Measurements from ENCODE around the gene POLR3GL.

POLR3GL gene

GRCh38 chr1:145999321-146000024 lies 35.0 kb downstream of the POLR3GL start:
- no peaks in the 10 kb centered on the region for H3K27me3 ChIP-seq (replicated peaks in 2 of 5; ENCODE audit: control insufficient read depth in 4 of 5, insufficient read depth in 5 of 5, low read length in 4 of 5)
- 59% methylated on average over 5 of the region's 5 CpGs for WGBS (ENCODE audit: insufficient coverage)
- ChIA-PET POLR2A (no interaction called here), CTCF (interaction anchor here (0.5 to 1.0 kb wide), 2 partner anchors 22 to 27 kb away, joined by 3 read pairs; no protein-coding TSS in a partner anchor)
- peak overlapping the region in 1 of 2 experiments; percentile 17 for H3K27ac ChIP-seq (ENCODE audit: insufficient read depth in 1 of 2, low read depth in 1 of 2, low read length in 2 of 2, poor library complexity in 1 of 2, severe bottlenecking in 2 of 2)
- H3K4me3 ChIP-seq (ENCODE audit: control insufficient read depth in 1 of 7, extremely low read depth in 1 of 7, insufficient read depth in 4 of 7, low read depth in 2 of 7, low read length in 6 of 7) = no peak overlapping the region
- no peaks in the 10 kb centered on the region for H3K9me3 ChIP-seq (ENCODE audit: control extremely low read depth in 1 of 5, control insufficient read depth in 4 of 5, insufficient read depth in 2 of 5, low read depth in 1 of 5, low read length in 4 of 5)
- H3K36me3 ChIP-seq (ENCODE audit: control insufficient read depth in 4 of 4, insufficient read depth in 4 of 4, low read length in 3 of 4) = peaks cover 2 to 10% (median 5%) of the 10 kb centered on the region in 4 experiments
- H3K4me1 ChIP-seq (ENCODE audit: control extremely low read depth in 1 of 4, control insufficient read depth in 4 of 4, insufficient read depth in 4 of 4, low read length in 3 of 4) = peaks cover 18 to 39% (median 27%) of the 10 kb centered on the region in 4 experiments
- DNase-seq = peak in 1 of 3 donors; percentile 26

GRCh38 chr1:146001709-146002108 lies 37.2 kb downstream of the POLR3GL start:
- POLR2A ChIA-PET = interaction anchor here (0.6 kb wide), 1 partner anchor 34 kb away, joined by 4 read pairs; no protein-coding TSS in a partner anchor
- no CpG with 5 or more reads among the region's 2 CpGs for WGBS (ENCODE audit: insufficient coverage)
- H3K27me3 ChIP-seq (replicated peaks in 2 of 5; ENCODE audit: control insufficient read depth in 4 of 5, insufficient read depth in 5 of 5, low read length in 4 of 5) = no peaks in the 10 kb centered on the region
- H3K4me3 ChIP-seq (ENCODE audit: control insufficient read depth in 1 of 7, extremely low read depth in 1 of 7, insufficient read depth in 4 of 7, low read depth in 2 of 7, low read length in 6 of 7) = no peak overlapping the region
- H3K27ac ChIP-seq (ENCODE audit: insufficient read depth in 1 of 2, low read depth in 1 of 2, low read length in 2 of 2, poor library complexity in 1 of 2, severe bottlenecking in 2 of 2) = no peak overlapping the region
- no peaks in the 10 kb centered on the region for H3K9me3 ChIP-seq (ENCODE audit: control extremely low read depth in 1 of 5, control insufficient read depth in 4 of 5, insufficient read depth in 2 of 5, low read depth in 1 of 5, low read length in 4 of 5)
- H3K4me1 ChIP-seq (ENCODE audit: control extremely low read depth in 1 of 4, control insufficient read depth in 4 of 4, insufficient read depth in 4 of 4, low read length in 3 of 4) = peaks cover 12 to 39% (median 30%) of the 10 kb centered on the region in 4 experiments
- CTCF ChIA-PET = interaction anchor here (0.7 to 4.8 kb wide), 5 partner anchors 10 to 23 kb away, joined by 3 to 40 read pairs (median 4); no protein-coding TSS in a partner anchor
- DNase-seq = no peak
- H3K36me3 ChIP-seq (ENCODE audit: control insufficient read depth in 4 of 4, insufficient read depth in 4 of 4, low read length in 3 of 4) = no peaks in the 10 kb centered on the region

GRCh38 chr1:146007489-146008133 lies 43.1 kb downstream of the POLR3GL start:
- WGBS (ENCODE audit: insufficient coverage) = 86% methylated on average over 1 of the region's 8 CpGs
- Histone ChIP-seq H3K4me3 (ENCODE audit: control insufficient read depth in 1 of 7, extremely low read depth in 1 of 7, insufficient read depth in 4 of 7, low read depth in 2 of 7, low read length in 6 of 7) (no peak overlapping the region), H3K36me3 (ENCODE audit: control insufficient read depth in 4 of 4, insufficient read depth in 4 of 4, low read length in 3 of 4) (no peaks in the 10 kb centered on the region), H3K27ac (ENCODE audit: insufficient read depth in 1 of 2, low read depth in 1 of 2, low read length in 2 of 2, poor library complexity in 1 of 2, severe bottlenecking in 2 of 2) (peak overlapping the region in 1 of 2 experiments; percentile 82), H3K4me1 (ENCODE audit: control extremely low read depth in 1 of 4, control insufficient read depth in 4 of 4, insufficient read depth in 4 of 4, low read length in 3 of 4) (peaks cover 0 to 13% (median 10%) of the 10 kb centered on the region in 4 experiments), H3K9me3 (ENCODE audit: control extremely low read depth in 1 of 5, control insufficient read depth in 4 of 5, insufficient read depth in 2 of 5, low read depth in 1 of 5, low read length in 4 of 5) (no peaks in the 10 kb centered on the region), H3K27me3 (replicated peaks in 2 of 5; ENCODE audit: control insufficient read depth in 4 of 5, insufficient read depth in 5 of 5, low read length in 4 of 5) (no peaks in the 10 kb centered on the region)
- CTCF ChIA-PET = interaction anchor here (0.8 to 14.3 kb wide), 15 partner anchors 11 to 167 kb away, joined by 3 to 242 read pairs (median 4); partner anchors contain the start of genes LIX1L, NUDT17, RBM8A and TXNIP
- POLR2A ChIA-PET = interaction anchor here (0.6 to 2.8 kb wide), 3 partner anchors 18 to 30 kb away, joined by 6 to 10 read pairs (median 6); no protein-coding TSS in a partner anchor
- no peak for DNase-seq

- H3K36me3 ChIP-seq (ENCODE audit: control insufficient read depth in 4 of 4, insufficient read depth in 4 of 4, low read length in 3 of 4) = no peaks in the 10 kb centered on the region
- no peak overlapping the region for H3K27ac ChIP-seq (ENCODE audit: insufficient read depth in 1 of 2, low read depth in 1 of 2, low read length in 2 of 2, poor library complexity in 1 of 2, severe bottlenecking in 2 of 2)
- CTCF ChIA-PET = interaction anchor here (0.6 to 14.3 kb wide), 8 partner anchors 7 to 174 kb away, joined by 3 to 242 read pairs (median 12); partner anchors contain the start of gene NUDT17
- WGBS (ENCODE audit: insufficient coverage) = 100% methylated on average over 8 of the region's 8 CpGs
- H3K27me3 ChIP-seq (replicated peaks in 2 of 5; ENCODE audit: control insufficient read depth in 4 of 5, insufficient read depth in 5 of 5, low read length in 4 of 5) = no peaks in the 10 kb centered on the region
- H3K9me3 ChIP-seq (ENCODE audit: control extremely low read depth in 1 of 5, control insufficient read depth in 4 of 5, insufficient read depth in 2 of 5, low read depth in 1 of 5, low read length in 4 of 5) = no peaks in the 10 kb centered on the region
- POLR2A ChIA-PET = interaction anchor here (0.7 to 0.8 kb wide), 2 partner anchors 31 to 130 kb away, joined by 4 read pairs; no protein-coding TSS in a partner anchor
- no peak for DNase-seq
- H3K4me1 ChIP-seq (ENCODE audit: control extremely low read depth in 1 of 4, control insufficient read depth in 4 of 4, insufficient read depth in 4 of 4, low read length in 3 of 4) = peaks cover 0 to 13% (median 10%) of the 10 kb centered on the region in 4 experiments
- no peak overlapping the region for H3K4me3 ChIP-seq (ENCODE audit: control insufficient read depth in 1 of 7, extremely low read depth in 1 of 7, insufficient read depth in 4 of 7, low read depth in 2 of 7, low read length in 6 of 7)
Measured at GRCh38 chr1:146010126-146010738, 45.7 kb downstream of the POLR3GL start.

- H3K36me3 ChIP-seq (ENCODE audit: control insufficient read depth in 4 of 4, insufficient read depth in 4 of 4, low read length in 3 of 4) = no peaks in the 10 kb centered on the region
- 0% methylated on average over 2 of the region's 4 CpGs for WGBS (ENCODE audit: insufficient coverage)
- ChIA-PET POLR2A (no interaction called here), CTCF (interaction anchor here (0.7 to 14.3 kb wide), 12 partner anchors 9 to 166 kb away, joined by 3 to 242 read pairs (median 6); partner anchors contain the start of genes ANKRD34A, HJV, NUDT17 and POLR3GL)
- peaks cover 0 to 5% (median 1%) of the 10 kb centered on the region in 4 experiments for H3K4me1 ChIP-seq (ENCODE audit: control extremely low read depth in 1 of 4, control insufficient read depth in 4 of 4, insufficient read depth in 4 of 4, low read length in 3 of 4)
- no peak overlapping the region for H3K27ac ChIP-seq (ENCODE audit: insufficient read depth in 1 of 2, low read depth in 1 of 2, low read length in 2 of 2, poor library complexity in 1 of 2, severe bottlenecking in 2 of 2)
- H3K4me3 ChIP-seq (ENCODE audit: control insufficient read depth in 1 of 7, extremely low read depth in 1 of 7, insufficient read depth in 4 of 7, low read depth in 2 of 7, low read length in 6 of 7) = no peak overlapping the region
- H3K27me3 ChIP-seq (replicated peaks in 2 of 5; ENCODE audit: control insufficient read depth in 4 of 5, insufficient read depth in 5 of 5, low read length in 4 of 5) = peaks cover 0 to 11% (median 0%) of the 10 kb centered on the region in 5 experiments
- DNase-seq = peak; percentile 77 to 85 (median 81)
- H3K9me3 ChIP-seq (ENCODE audit: control extremely low read depth in 1 of 5, control insufficient read depth in 4 of 5, insufficient read depth in 2 of 5, low read depth in 1 of 5, low read length in 4 of 5) = no peaks in the 10 kb centered on the region
Measured at GRCh38 chr1:146012703-146013558, 48.4 kb downstream of the POLR3GL start.

GRCh38 chr1:146013559-146013922 lies 49.1 kb downstream of the POLR3GL start:
- ChIA-PET POLR2A (no interaction called here), CTCF (interaction anchor here (0.7 to 14.3 kb wide), 7 partner anchors 8 to 167 kb away, joined by 3 to 242 read pairs (median 3); partner anchors contain the start of genes HJV and NUDT17)
- no peaks in the 10 kb centered on the region for H3K9me3 ChIP-seq (ENCODE audit: control extremely low read depth in 1 of 5, control insufficient read depth in 4 of 5, insufficient read depth in 2 of 5, low read depth in 1 of 5, low read length in 4 of 5)
- peaks cover 0 to 17% (median 1%) of the 10 kb centered on the region in 5 experiments for H3K27me3 ChIP-seq (replicated peaks in 2 of 5; ENCODE audit: control insufficient read depth in 4 of 5, insufficient read depth in 5 of 5, low read length in 4 of 5)
- no peak overlapping the region for H3K4me3 ChIP-seq (ENCODE audit: control insufficient read depth in 1 of 7, extremely low read depth in 1 of 7, insufficient read depth in 4 of 7, low read depth in 2 of 7, low read length in 6 of 7)
- H3K4me1 ChIP-seq (ENCODE audit: control extremely low read depth in 1 of 4, control insufficient read depth in 4 of 4, insufficient read depth in 4 of 4, low read length in 3 of 4) = peaks cover 0 to 5% (median 1%) of the 10 kb centered on the region in 4 experiments
- H3K36me3 ChIP-seq (ENCODE audit: control insufficient read depth in 4 of 4, insufficient read depth in 4 of 4, low read length in 3 of 4) = no peaks in the 10 kb centered on the region
- H3K27ac ChIP-seq (ENCODE audit: insufficient read depth in 1 of 2, low read depth in 1 of 2, low read length in 2 of 2, poor library complexity in 1 of 2, severe bottlenecking in 2 of 2) = no peak overlapping the region
- WGBS (ENCODE audit: insufficient coverage) = 100% methylated on average over 2 of the region's 6 CpGs
- no peak for DNase-seq

All from common myeloid progenitor, CD34-positive (primary cell).